Coronary artery (tissue), 2 donors: ENCODE measurements around the gene KLRF2.

Source experiments
- DNase-seq: peaks from one replicate; pipeline ENCODE4 v3.0.0-alpha.2; 2017; ENCODE audit warnings: low spot score
- H3K27ac ChIP-seq, 2 donors: fragments of 200-600 bp; sonication (generic); one replicate each; pipeline ENCODE4 v1.5.1; 2016 to 2019
- H3K4me3 ChIP-seq: fragments of 200-600 bp; sonication (generic); 2 replicates; pipeline ENCODE4 v1.5.1; 2016; ENCODE audit warnings: mild to moderate bottlenecking, moderate library complexity
- TF ChIP-seq, protein P1 (sequence below): fragments of 200-600 bp; sonication (generic); IDR thresholded peaks from one replicate; pipeline ENCODE4 v1.5.1; 2019; ENCODE audit warnings: antibody characterized with exemption

Gene KLRF2

GRCh38 chr12:9919443-9919842, 38.2 kb downstream of the KLRF2 start:
- TF ChIP-seq, protein P1, sequence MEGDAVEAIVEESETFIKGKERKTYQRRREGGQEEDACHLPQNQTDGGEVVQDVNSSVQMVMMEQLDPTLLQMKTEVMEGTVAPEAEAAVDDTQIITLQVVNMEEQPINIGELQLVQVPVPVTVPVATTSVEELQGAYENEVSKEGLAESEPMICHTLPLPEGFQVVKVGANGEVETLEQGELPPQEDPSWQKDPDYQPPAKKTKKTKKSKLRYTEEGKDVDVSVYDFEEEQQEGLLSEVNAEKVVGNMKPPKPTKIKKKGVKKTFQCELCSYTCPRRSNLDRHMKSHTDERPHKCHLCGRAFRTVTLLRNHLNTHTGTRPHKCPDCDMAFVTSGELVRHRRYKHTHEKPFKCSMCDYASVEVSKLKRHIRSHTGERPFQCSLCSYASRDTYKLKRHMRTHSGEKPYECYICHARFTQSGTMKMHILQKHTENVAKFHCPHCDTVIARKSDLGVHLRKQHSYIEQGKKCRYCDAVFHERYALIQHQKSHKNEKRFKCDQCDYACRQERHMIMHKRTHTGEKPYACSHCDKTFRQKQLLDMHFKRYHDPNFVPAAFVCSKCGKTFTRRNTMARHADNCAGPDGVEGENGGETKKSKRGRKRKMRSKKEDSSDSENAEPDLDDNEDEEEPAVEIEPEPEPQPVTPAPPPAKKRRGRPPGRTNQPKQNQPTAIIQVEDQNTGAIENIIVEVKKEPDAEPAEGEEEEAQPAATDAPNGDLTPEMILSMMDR: no peak
- Histone ChIP-seq H3K4me3 (no peak overlapping the region), H3K27ac (no peak overlapping the region)
- no peak for DNase-seq

DNA sequence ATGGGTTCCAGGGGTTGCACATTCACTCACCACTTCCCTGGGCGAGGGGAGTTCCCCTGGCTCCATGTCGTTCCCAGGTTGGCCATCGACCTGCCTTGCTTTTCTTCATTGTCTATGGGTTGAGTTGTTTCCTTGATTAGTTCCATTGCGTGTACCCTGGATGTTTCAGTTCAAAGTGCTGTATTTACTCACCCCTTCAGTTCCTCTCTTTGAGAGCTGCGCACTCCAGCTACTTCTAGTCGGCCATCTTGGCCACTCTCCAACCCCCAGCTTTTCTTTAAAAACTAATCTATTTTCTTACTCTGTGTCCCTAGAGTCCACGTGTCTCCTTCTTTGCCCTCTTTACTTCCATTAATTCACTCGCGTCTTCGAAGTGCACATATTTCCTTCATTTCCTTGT, 39.2 kb downstream of the KLRF2 start:
- Histone ChIP-seq H3K27ac (no peak overlapping the region), H3K4me3 (no peak overlapping the region)
- TF ChIP-seq, protein P1: no peak
- no peak for DNase-seq

GRCh38 chr12:9922429-9922828, 41.1 kb downstream of the KLRF2 start:
- Histone ChIP-seq H3K4me3 (no peak overlapping the region), H3K27ac (no peak overlapping the region)
- TF ChIP-seq, protein P1: no peak
- DNase-seq: no peak

DNA sequence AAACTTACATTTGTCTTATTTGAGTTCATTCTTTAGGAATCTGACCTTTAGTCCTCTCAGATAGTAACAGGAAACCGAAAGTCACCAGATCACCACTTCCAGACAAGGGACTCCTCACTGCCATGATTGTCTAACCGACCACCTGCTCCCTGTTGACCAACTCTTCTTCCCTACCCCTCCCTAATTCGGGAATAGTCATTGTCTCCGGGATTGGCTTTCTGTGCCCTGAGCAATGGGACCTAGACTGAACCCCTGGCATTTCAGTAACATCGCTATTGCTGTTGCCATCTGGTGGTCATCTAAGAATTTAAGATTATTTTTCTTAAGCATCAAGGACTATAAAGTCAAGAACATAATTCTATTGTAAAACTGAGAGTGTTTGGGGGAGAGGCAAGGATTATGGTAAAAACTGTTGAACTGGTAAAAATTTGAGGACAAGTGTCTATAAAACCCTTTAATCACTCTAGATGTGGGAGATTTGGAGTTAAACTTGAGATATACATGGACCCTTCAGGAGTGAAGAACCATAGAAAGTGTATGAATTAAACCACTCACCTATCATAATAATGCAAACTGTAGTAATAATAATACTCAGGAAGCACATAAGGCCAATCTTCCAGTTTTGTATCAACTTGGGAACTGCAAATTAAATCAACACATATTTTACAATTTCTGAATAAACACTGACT, 44.6 kb downstream of the KLRF2 start:
- no peak for DNase-seq
- H3K27ac ChIP-seq: no peak overlapping the region
- H3K4me3 ChIP-seq: peak overlapping the region; percentile 38
- TF ChIP-seq, protein P1: no peak

- TF ChIP-seq, protein P1: no peak
- no peak overlapping the region for H3K4me3 ChIP-seq
- DNase-seq: no peak
- no peak overlapping the region for H3K27ac ChIP-seq
These were observed 45.6 kb downstream of the KLRF2 start for GRCh38 chr12:9926876-9927275.

DNA sequence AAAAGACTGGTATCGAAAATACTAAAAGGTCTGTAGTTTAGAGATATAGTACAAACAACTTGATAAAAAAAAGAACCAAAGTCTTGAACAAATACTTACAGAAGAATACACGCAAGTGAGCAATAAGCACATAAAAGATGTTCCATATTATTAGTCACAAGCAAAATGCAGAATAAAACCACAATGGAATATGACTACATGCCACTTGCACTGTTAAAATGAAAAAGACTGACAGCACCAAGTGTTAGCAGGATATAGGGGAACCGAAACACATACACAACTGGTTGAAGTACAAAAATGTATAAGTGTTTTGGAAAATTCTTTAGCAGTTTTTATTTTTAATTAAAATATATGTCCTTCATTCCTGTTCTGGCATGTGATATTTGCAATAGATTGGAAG, 47.3 kb downstream of the KLRF2 start:
- Histone ChIP-seq H3K27ac (no peak overlapping the region), H3K4me3 (no peak overlapping the region)
- TF ChIP-seq, protein P1: no peak
- DNase-seq: no peak

DNA sequence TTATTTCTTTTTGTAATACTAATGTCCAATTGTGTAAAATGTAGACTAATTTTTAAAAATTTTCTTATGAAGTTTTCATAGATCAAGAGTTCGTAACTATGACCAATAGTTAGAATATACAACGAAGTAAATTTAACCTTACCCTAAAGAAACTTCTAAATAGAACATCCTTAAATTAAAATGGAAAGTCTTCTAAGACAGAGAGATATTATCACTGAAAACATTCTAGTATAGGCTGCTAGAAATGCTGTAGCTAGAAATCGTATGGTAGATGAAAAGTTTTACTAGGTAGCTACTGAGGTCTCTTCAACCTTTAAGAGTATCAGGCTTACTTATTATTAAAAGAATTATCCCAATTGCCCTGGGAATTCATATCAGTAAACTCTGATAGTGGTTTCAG, 50.0 kb downstream of the KLRF2 start:
- DNase-seq: no peak
- TF ChIP-seq, protein P1: no peak
- Histone ChIP-seq H3K4me3 (no peak overlapping the region), H3K27ac (no peak overlapping the region)
